Suprapubic skin (tissue), 4 donors: Measurements from ENCODE around the gene ACSL3. TPM values are rescaled to one million over a fixed set of nuclear protein-coding genes. Genes with fewer than 3 reads are reported as not detected.

Source experiments
- DNase-seq, 2 donors: peaks; one replicate each; pipeline ENCODE4 v3.0.0-alpha.2; 2019; ENCODE audit warnings: low spot score in 2 of 2
- H3K27ac ChIP-seq: fragments of 200-600 bp; sonication (generic); one replicate; pipeline ENCODE4 v1.5.1; 2019
- H3K27me3 ChIP-seq: fragments of 200-600 bp; sonication (generic); one replicate; pipeline ENCODE4 v1.5.1; 2019
- H3K36me3 ChIP-seq: fragments of 200-600 bp; sonication (generic); one replicate; pipeline ENCODE4 v1.5.1; 2019
- H3K4me1 ChIP-seq: fragments of 200-600 bp; sonication (generic); one replicate; pipeline ENCODE4 v1.5.1; 2019
- H3K4me3 ChIP-seq: fragments of 200-600 bp; sonication (generic); one replicate; pipeline ENCODE4 v1.5.1; 2019; ENCODE audit warnings: mild to moderate bottlenecking
- H3K9me3 ChIP-seq: fragments of 200-600 bp; sonication (generic); one replicate; pipeline ENCODE4 v1.5.1; 2019
- EP300 ChIP-seq: sonication (generic); formaldehyde crosslinking; IDR thresholded peaks from one replicate; pipeline ENCODE4 v1.6.1; 2017; ENCODE audit warnings: antibody characterized with exemption
- POLR2A ChIP-seq, 2 donors: fragments of 450-650 bp; IDR thresholded peaks; one replicate each; pipeline ENCODE4 v1.6.1; 2017; ENCODE audit warnings: antibody characterized with exemption in 2 of 2, mild to moderate bottlenecking in 2 of 2, moderate library complexity in 2 of 2
- POLR2AphosphoS5 ChIP-seq, 3 donors: sonication (generic); formaldehyde crosslinking; IDR thresholded peaks; one replicate each; pipeline ENCODE4 v1.6.1; 2017; ENCODE audit warnings: antibody characterized with exemption in 3 of 3
- WGBS: methylation state at CpG from one replicate; pipeline ENCODE4 v1.1.5; 2018; 5-methylcytosine and 5-hydroxymethylcytosine counted together
- total RNA-seq, 4 donors: library from RNA; depleted of rRNA; stranded (reverse); fragments of >200 nt; gene quantifications; one replicate each; pipeline ENCODE4 v1.1.0, GENCODE V29; 2016
- TF ChIP-seq, protein P1 (sequence below), 2 donors: fragments of 200-600 bp in 1 of 2; fragments of 450-650 bp in 1 of 2; sonication (generic) in 1 of 2; IDR thresholded peaks; one replicate each; pipeline ENCODE4 v1.5.1; 2016 to 2019; ENCODE audit warnings: antibody characterized with exemption in 2 of 2, mild to moderate bottlenecking in 1 of 2, moderate library complexity in 1 of 2

Gene ACSL3
- total RNA-seq, 4 donors from 2014 or later: 46.6 to 154 (median 60.2) TPM

DNA sequence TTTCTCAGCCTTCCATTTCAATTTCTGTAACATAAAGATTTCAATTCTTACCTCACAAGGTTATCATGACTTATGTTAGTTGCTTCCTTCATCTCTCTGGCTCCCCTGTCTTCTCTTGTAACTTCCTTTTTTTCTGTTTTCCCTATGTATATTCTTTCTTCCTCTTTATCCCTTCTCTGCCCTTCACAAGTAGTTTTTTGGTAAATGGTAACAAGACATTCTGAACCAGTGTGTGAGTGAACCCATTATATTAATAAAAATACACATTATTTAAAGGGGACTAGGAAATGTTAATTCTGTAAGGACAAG, 8.4 kb downstream of the ACSL3 start:
- Histone ChIP-seq H3K9me3 (no peaks in the 10 kb centered on the region), H3K27ac (no peak overlapping the region), H3K4me3 (no peak overlapping the region), H3K27me3 (no peaks in the 10 kb centered on the region), H3K4me1 (peaks cover 11% of the 10 kb centered on the region), H3K36me3 (no peaks in the 10 kb centered on the region)
- TF ChIP-seq, protein P1, sequence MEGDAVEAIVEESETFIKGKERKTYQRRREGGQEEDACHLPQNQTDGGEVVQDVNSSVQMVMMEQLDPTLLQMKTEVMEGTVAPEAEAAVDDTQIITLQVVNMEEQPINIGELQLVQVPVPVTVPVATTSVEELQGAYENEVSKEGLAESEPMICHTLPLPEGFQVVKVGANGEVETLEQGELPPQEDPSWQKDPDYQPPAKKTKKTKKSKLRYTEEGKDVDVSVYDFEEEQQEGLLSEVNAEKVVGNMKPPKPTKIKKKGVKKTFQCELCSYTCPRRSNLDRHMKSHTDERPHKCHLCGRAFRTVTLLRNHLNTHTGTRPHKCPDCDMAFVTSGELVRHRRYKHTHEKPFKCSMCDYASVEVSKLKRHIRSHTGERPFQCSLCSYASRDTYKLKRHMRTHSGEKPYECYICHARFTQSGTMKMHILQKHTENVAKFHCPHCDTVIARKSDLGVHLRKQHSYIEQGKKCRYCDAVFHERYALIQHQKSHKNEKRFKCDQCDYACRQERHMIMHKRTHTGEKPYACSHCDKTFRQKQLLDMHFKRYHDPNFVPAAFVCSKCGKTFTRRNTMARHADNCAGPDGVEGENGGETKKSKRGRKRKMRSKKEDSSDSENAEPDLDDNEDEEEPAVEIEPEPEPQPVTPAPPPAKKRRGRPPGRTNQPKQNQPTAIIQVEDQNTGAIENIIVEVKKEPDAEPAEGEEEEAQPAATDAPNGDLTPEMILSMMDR (IDR thresholded peaks at IDR 0.05): no peak
- TF ChIP-seq POLR2AphosphoS5 (IDR thresholded peaks at IDR 0.05) (no peak), EP300 (no peak), POLR2A (IDR thresholded peaks at IDR 0.05) (no peak)
- no peak for DNase-seq

DNA sequence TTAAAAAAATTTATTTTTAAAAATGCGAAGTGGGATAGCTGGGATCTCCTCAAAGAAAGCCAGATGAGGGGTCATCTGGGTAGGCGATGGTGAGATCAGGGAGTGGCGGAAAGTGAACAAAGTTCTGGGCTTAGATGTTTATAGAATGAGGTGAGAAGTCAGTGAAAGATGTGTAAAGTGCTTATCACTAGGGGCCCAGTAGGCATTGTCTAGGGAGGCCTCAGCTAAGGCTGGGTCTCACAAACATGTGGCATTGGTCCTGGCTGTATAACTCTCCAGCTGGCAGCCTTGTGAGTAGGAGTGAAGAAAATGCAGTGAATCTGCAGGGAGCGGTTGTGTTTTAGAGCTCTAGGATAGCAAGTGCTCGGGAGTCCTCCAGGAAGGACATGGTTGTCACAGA, 10.5 kb downstream of the ACSL3 start:
- H3K4me1 ChIP-seq: peaks cover 9% of the 10 kb centered on the region
- H3K4me3 ChIP-seq: no peak overlapping the region
- no peaks in the 10 kb centered on the region for H3K27me3 ChIP-seq
- WGBS: 92% methylated on average over 5 of the region's 5 CpGs
- H3K9me3 ChIP-seq: no peaks in the 10 kb centered on the region
- DNase-seq: no peak
- no peaks in the 10 kb centered on the region for H3K36me3 ChIP-seq
- no peak overlapping the region for H3K27ac ChIP-seq
- TF ChIP-seq, protein P1 (IDR thresholded peaks at IDR 0.05): no peak
- no peak for TF ChIP-seq POLR2AphosphoS5 (IDR thresholded peaks at IDR 0.05)

- WGBS: 95% methylated on average over 4 of the region's 4 CpGs
- no peaks in the 10 kb centered on the region for H3K27me3 ChIP-seq
- H3K9me3 ChIP-seq: no peaks in the 10 kb centered on the region
- no peak overlapping the region for H3K27ac ChIP-seq
- no peaks in the 10 kb centered on the region for H3K36me3 ChIP-seq
- no peak for DNase-seq
- TF ChIP-seq, protein P1 (IDR thresholded peaks at IDR 0.05): no peak
- TF ChIP-seq POLR2AphosphoS5 (IDR thresholded peaks at IDR 0.05): no peak
- TF ChIP-seq POLR2A (IDR thresholded peaks at IDR 0.05): no peak
- TF ChIP-seq EP300: no peak
- H3K4me3 ChIP-seq: no peak overlapping the region
- H3K4me1 ChIP-seq: peaks cover 9% of the 10 kb centered on the region
Observed at GRCh38 chr2:222872551-222872950, 11.7 kb downstream of the ACSL3 start.

DNA sequence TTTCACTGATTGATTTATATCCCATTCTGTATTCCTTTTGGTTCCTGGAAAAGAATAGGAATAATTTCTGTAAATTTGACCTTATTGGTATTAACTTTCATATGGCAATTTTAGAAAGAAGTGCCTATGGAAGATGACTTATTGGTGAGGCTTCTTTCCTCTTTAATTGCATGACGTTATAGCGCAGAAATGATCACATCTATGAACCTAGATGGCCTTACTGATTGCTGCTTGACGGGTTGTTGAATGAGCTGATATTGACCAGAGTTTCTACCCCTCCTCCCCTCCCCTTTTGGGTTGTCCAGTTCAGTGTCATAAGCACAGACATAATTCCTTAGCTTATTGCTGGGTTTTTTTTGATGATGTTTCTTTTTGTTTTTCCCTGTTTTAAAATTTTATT, 14.6 kb downstream of the ACSL3 start:
- Histone ChIP-seq H3K9me3 (no peaks in the 10 kb centered on the region), H3K27me3 (no peaks in the 10 kb centered on the region), H3K27ac (no peak overlapping the region), H3K4me3 (no peak overlapping the region), H3K36me3 (no peaks in the 10 kb centered on the region), H3K4me1 (peaks cover 4% of the 10 kb centered on the region)
- DNase-seq: no peak
- WGBS: 95% methylated on average over 3 of the region's 3 CpGs
- TF ChIP-seq EP300 (no peak), POLR2A (IDR thresholded peaks at IDR 0.05) (no peak), POLR2AphosphoS5 (IDR thresholded peaks at IDR 0.05) (no peak)
- TF ChIP-seq, protein P1 (IDR thresholded peaks at IDR 0.05): no peak

- DNase-seq: no peak
- H3K36me3 ChIP-seq: no peaks in the 10 kb centered on the region
- H3K27me3 ChIP-seq: no peaks in the 10 kb centered on the region
- H3K4me3 ChIP-seq: no peak overlapping the region
- TF ChIP-seq POLR2AphosphoS5 (IDR thresholded peaks at IDR 0.05) (no peak), POLR2A (IDR thresholded peaks at IDR 0.05) (no peak), EP300 (no peak)
- TF ChIP-seq, protein P1 (IDR thresholded peaks at IDR 0.05): no peak
- H3K4me1 ChIP-seq: peaks cover 4% of the 10 kb centered on the region
- no peak overlapping the region for H3K27ac ChIP-seq
- no peaks in the 10 kb centered on the region for H3K9me3 ChIP-seq
Observed at GRCh38 chr2:222876947-222877346, 16.1 kb downstream of the ACSL3 start.
